DMS53 treated with DMSO at 0.1 percent for 48 hours (cell line): ENCODE data around the gene WIF1.

Experiments
- DNase-seq: peaks from one replicate; lab custom pipeline; 2025; ENCODE audit not compliant: unreplicated experiment; lab: John Stamatoyannopoulos, UW

The WIF1 gene

DNA sequence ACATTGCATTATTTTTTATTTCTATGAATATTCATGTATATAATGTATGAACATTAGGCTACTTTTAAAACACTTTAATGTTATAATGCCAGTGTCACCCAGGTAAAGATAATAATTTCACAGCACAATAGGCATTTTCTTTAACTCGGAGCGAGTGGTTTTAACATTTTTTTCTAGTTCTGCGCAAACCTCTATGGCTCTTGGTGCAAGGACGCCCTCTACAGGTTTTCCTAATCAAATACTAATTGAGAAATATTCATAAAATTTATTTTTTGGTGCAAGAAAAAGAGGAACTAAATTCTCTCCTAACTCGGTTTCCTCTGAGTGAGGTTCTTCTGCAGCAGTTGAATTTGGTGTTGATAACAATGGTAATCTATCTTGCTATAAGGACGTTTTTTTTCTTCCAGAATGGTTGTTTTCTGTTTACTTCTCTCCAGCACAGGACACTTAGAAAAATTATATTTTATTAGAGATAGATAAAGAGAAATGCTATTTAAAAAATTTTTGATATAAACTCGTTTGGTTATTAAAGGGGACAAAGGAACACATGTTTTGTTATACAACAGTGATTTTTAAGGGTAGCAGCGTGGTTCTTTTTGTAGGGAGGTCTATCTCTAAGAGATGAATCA lies 2.4 kb upstream of the WIF1 start:
- peak; percentile 79 for DNase-seq

DNA sequence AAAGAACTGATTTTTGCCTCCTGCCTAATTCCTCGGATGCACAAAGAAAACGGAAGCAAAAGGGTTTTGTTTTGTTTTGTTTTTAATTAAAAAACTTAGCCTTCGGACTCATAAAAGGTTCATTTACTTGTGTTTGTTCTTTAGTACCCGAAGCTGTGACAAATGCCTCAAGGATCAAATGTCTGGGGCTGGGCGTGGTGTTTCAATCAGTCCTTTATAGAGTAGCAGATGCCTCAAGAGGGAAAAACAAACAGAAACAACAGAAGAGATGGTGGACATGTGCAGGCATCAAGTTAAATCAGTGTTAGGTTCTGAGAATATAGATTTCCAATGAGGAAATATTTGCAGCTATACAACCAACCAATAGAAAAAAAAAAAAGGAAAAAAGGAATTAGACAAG lies 1.6 kb upstream of the WIF1 start:
- DNase-seq, result peak; percentile 40

DNA sequence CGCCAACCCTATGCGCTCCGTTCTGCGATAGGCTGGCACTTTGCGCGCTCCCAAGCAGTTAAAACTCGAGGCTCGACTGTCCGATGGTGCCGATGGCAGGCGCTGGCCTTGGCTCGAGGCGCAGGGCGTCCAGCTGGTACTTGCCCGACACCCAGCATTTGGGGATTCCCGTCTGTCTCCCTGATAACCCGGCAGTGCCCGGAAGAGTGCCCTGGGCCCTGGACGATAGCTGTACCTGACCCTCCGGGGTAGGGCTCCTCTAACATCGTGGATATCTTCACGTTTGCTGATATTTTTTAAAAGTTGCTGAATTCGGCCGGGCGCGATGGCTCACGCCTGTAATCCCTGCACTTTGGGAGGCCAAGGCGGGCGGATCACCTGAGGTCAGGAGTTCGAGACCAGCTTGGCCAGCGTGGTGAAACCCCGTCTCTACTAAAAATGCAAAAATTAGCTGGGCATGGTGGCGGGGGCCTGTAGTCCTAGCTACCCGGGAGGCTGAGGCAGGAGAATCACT lies 908 bp upstream of the WIF1 start:
- no peak for DNase-seq

DNA sequence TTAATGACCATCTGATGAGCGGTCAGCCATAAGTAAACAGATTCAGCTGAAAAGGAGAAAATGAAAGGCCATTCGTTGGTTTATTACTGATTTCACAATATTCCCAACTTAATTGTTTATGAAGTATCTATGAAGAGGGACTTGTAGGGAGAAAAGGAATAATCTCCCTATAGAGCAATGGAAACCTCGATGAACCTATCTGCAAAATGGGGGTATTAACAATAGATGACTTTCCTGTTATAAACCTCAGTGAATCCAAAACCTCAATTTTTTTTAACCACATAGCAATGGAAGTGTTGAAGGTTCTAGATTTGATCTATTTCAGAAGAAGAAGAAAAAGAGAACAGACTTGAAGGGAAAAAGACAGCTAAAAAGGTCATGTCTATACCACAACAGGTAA lies 2.0 kb downstream of the WIF1 start:
- DNase-seq, result no peak

DNA sequence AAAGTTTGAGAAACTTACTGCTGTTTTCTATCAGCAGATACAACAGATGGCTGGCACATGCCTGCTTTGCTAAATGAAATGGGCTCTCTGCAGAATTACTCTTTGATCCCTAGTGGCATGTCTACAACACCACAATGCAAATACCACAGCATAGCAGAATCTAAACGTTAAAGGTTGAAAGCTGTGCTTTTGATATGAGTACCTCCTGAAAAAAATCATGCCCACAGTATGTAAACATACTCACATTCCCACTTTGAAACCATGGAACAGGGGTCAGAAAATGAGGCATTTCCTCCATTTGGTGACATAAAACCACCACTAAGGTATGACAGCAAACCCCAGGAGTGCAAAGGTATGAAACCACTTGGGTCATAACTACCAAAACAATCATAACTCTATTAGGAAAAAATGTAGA lies 7.5 kb downstream of the WIF1 start:
- peak; percentile 18 for DNase-seq

DNA sequence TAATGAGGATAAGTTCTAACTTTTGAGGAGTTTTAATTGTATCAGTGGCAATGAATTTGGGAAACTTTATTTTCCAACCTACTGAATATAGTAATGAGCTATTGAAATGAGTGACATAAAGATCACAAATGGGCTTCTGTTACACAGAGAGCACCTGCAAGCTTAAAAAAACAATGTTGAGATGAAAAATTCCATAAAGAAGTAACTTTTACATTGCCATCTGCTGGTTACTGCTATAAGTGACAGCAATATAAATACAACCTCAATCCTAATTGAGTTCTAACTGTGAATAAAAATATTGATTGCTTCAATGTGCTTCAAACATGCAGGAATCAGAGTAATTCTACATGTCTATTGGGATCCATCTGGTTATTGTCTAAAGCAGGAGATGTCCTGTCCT lies 14.2 kb downstream of the WIF1 start:
- DNase-seq, result peak; percentile 50

DNA sequence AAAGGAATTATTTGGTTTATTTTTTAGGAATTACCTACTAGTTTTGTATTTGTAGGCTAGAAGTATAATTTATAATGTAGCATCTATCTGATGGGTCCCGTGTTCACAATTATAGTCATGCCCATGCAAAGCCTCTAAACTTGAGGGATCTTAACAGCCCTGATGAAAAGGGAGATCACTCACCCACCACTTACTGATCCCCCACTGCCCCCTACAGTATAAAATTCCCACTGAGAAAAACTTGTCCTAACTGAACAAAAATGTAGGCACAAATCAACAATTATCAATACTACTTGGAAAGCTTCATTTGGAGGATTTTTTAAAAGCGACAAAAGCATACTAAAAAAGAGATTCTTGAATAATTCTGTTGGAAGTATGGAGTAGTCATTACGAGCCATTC lies 21.0 kb downstream of the WIF1 start:
- DNase-seq, result no peak

DNA sequence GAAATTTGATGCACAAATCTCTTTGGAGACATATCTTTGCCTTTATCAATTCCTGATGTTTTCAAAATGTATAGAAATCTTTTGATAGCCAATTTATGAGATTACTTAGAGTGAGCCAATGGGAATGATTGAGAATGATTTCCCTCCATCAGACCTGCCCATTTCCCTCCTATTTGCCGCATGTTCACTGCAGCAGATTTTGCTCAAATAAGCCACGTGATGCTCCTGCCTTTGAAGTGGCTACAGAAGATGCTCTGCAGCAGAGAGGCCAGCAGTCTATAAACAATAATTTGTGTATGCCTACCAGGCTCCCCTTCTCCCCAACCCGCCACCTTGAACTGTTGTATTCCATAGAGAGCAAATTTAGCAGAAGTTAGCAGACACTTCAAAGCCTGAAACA lies 21.9 kb downstream of the WIF1 start:
- DNase-seq, result no peak

DNA sequence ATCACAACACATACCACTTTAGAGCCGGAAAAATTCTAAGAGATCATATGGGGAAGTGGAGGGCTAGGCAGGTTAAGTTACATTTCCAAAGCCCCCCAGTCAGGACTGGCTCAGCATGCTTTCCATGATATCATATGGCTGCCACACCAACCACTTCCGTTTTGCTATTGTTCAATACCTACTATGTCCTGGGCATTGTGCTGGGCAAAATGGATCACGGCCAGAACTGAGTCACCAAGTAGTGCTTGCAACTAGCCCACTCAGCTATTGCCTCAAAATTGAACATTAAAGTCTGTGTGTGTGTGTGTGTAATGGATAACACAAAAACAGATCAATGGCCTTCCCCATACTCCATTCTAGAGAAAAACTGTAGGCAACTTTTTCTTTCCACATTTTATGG lies 22.7 kb downstream of the WIF1 start:
- no peak for DNase-seq

DNA sequence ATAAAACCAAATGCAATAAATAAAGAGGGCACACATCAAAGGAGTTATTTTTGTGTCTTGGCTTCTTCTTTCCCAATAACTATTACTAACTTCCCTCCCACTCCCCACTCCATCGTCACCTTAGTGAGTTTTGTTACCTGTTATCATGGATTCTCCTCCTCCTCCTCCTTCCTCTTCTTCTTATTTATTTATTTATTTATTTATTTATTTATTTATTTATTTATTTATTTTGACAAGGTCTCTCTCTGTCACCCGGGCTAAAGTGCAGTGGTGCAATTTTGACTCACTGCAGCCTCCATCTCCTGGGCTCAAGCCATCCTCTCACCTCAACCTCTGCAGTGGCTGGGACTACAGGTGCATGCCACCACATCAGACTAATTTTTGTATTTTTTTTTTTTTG lies 26.4 kb downstream of the WIF1 start:
- DNase-seq, result no peak

DNA sequence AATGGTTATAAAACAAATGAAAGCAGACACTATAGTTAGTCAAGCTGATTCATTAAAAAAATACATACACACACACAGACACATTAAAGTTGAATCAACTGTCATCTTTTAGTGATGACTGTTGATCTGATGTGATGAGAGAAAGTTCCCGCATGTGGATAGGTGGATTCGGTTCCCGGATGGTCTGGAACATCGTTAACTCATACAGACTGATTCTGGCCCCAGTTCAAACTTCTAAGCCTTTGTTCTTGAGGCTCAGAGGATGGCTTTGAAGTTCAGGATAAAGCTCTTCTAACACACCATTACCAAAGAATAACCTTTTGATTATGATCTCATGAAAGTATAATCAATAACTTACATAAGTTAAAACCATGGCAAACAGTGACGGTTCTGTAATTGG lies 27.5 kb downstream of the WIF1 start:
- DNase-seq, result no peak

DNA sequence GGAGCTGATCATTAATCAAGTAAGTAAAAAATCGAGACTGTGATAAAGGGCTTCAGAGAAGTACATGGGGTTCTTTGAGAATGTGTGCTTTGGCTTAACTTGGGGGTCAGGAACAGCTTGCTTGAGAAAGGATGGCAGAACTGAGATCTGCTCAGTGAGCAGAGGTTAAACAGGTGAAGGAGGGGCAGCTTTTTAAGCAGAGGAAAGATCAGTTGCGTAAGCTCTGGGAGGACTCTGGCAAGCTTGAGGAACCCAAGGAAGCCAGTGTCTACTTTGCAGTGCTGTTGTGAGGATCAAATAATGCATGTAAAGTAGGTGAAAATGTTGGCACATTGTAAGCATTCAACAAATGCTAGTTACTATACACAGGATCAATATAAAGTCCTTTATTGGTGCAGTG lies 30.6 kb downstream of the WIF1 start:
- DNase-seq, result no peak

DNA sequence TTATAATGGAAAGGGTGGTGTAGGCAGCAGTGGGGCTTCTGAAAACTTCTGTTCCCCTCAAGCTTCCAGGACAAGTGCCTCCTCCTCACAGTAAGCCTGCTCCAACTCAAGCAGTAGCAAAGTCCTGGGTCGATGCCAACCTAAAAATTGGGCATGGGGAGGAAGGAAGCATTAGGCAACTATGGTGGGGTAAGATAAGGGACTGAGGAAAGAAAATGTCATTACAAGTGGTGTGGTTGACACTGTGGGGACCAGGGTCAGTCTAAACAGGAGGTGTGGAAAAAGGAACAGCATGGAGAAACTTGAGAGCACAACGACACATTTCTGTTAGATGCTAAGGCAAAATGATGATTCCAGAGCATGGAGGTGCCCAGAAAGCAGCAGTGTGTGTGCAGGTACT lies 34.9 kb downstream of the WIF1 start:
- DNase-seq, result no peak

DNA sequence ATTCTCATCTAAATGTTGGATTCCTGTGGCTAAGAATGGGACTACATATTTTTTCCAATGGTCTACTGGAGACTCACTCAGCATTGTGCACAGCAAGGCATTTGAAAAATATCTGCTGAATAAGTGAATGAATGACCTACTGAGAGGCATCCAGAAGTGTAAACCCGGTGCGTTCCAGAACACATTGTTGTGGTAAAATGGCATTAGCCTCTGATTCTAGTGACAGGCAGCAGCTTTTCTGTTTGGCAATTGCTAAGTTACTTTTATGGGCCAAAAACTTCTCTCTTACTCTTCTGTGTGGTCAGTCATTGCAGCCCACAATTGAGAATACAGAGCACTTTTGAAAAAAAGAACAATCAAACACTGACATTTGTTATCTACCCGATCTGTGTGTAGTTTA lies 36.5 kb downstream of the WIF1 start:
- no peak for DNase-seq

DNA sequence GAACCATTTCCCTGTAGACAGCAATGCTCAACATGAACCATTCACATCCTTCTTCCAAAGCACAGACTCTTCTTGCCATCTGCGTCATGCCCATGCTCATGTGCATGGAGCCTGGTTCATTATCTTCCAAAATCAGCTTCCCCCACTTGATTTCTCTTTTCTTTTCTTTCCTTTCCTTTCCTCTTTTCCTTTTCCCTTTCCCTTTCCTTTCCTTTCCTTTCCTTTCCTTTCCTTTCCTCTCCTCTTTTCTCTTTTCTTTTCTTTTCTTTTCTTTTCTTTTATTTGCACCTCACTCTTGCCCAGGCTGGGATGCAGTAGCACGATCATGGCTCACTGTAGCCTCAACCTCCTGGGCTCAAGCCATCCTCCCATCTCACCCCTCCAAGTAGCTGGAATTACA lies 37.5 kb downstream of the WIF1 start:
- DNase-seq, result no peak

DNA sequence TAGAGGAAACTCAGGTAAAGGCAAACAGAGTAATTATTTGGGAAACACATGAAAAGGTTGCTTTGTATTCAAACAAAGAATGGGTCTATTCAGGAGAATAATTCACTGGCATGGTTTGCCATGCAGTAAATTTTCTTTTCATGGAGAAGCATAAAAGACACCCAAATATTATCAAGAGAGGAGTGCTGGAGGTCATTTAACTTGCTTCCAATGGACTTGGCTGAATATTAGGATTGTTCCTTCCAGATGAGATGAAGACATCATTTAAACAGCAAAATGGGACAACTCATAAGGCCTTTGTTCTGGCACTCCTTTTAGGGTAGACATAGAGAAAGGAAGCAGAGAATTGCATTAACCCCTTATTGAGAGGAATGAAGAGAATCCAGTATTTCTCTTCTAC lies 38.7 kb downstream of the WIF1 start:
- DNase-seq, result no peak

DNA sequence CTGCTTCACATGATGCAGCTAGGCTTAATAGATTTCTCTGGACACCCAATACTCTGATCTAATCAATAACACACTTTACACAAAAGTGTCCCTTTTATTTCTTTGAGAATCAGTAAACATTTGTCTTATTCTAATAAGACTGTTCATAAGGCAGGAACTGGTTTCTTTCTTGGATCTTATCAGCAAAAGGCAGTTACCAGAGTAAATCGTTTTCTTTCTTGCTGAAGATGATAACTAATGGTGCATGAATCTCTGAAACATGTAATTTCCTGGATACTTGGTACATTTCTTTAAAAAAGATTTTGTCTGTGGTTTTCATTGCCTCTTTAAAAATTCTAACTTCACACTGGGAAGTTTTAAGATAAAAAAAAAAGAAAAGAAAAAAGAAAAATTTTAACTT lies 39.6 kb downstream of the WIF1 start:
- no peak for DNase-seq

DNA sequence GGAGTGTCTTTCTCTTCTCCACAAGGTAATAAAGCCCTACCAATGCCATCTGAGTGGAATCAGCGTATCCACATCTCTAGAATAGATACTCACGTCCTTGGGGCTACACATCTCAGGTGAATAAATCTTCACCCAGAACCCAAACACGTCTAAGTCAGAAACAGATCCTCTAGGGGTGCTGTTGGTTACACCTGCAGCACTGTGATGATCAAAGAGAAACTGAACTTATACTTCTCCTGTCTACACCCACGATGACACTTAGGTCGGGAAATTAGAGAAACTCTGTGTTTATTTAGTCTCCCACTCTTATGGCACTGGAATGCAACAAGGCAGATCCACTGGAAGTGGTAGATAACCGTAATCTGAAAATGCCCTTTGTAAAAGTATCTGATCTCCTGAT lies 46.2 kb downstream of the WIF1 start:
- no peak for DNase-seq

DNA sequence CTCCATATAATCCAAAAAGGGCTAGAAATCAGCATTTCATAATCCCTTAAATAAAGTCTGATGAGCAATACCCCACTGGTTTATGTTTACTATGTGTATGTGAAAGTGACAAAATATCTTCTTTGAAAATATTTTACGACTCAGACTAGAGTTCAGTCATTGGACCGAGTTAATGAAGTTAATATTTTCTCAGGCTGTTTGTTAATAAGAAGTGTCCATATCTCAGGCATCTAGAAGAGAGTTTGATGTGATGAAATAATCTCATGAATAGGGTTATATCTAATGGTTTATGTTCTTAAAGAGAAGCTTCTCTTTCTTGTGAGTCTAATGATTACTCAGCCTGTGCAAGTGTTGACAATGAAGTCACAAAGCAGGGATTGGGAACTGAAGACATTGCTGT lies 51.8 kb downstream of the WIF1 start:
- no peak for DNase-seq

DNA sequence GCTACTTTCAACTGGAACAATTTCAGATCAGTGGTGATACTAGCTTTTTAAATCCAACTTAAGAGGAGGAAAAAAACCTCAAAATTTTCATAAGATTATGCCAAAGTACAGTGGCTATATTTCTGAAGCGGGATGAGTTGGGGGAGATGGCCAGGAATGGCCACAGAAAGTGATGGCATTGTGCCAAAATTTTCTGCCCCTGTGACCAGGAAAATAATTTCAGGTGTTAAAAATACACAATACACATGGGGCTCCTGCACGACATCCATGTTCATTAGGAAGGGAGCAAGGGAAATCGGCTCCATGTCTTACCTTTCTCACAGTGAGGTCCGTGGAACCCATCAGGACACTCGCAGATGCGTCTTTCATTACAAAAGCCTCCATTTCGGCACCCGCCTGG lies 53.7 kb downstream of the WIF1 start:
- no peak for DNase-seq

DNA sequence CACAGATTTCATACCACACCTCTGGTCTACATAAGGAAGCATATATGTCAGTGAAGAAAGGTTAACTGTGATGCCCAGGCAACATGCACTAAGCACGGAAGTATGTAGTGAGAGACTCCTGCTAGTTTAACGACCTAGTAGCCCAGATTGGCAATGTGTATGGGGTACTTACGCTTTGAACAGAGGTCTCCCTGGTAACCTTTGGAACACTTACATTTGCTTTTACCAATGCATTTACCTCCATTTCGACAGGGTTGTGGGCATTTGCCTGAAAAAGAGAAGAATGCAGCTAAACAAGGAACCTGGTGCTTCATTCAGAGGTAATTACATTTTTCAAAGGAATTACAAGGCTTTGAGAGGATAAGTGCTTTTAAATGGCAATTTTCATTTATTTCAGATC lies 65.2 kb downstream of the WIF1 start:
- no peak for DNase-seq

DNA sequence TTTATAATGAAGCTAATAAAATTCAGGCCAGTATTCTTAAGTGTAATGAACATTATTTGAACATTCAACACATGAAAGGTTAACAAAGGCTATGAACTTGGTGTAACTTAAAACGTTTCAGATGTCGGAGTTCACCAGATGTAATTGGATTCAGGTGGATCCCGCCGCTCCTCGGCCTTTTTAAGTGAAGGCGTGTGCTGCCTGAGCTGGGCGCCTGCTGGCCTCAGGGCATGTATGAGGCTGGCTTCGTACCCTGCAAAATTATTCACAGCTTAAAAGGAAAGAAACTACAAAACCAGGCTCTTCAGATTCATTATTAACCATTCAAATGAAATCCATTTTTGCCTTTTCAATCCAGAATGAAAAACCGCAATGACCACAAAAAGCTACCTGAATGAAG lies 69.9 kb downstream of the WIF1 start:
- no peak for DNase-seq

DNA sequence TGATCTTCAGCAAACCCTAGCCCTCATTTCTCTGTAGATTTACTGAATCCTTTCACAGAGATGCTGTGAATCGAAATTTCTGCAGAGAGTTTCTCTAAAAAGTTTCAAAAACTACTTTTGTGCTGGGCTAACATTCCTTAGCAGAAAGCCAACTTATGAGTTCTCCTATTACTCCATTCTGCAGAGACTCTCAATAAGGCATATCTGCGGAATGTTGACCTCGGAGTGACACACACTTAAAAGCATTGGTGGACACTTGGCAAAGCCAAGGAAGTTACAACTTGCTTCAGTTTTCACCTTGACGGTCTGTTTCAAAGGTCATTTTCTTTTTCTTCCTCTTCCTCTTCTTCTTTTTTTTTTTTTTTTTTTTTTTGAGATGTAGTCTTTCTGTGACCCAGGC lies 75.8 kb downstream of the WIF1 start:
- no peak for DNase-seq

DNA sequence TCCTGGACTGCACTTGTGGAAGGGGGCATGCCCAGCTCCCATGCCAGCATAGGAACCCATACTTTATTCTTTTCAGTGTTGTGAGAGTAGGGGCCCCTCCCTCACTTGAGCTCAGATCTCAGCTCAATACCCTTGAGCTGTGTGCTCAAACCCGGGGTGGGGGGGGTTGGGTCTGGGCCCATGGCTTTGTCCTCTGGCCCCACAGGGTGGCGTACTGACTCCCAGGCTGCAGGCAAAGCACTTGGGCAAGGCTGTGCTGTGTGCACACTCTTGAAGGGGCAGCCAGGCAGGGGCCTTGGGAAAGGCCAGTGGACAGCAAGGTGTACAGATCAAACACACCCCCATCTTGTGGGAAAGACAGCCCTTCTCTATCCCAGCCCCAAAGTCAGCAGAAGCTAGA lies 81.8 kb downstream of the WIF1 start:
- no peak for DNase-seq
